ENCODE data around the gene OCSTAMP.

The OCSTAMP gene

GRCh38 chr20:46512943-46513844 lies 37.3 kb downstream of the OCSTAMP start, which contains the start of gene ZNF334:
ZNF334 (minus strand) TSS chr20:46513559; CDS start chr20:46512102, 1,457 bp downstream.
- DNase-seq = peak; percentile 4

GRCh38 chr20:46509523-46509922 lies 40.9 kb downstream of the OCSTAMP start:
- no peak for DNase-seq

- DNase-seq = no peak
Measured at GRCh38 chr20:46507760-46508407, 42.6 kb downstream of the OCSTAMP start.

GRCh38 chr20:46505506-46505905 lies 44.9 kb downstream of the OCSTAMP start:
- DNase-seq = no peak

- no peak for DNase-seq
Measured at GRCh38 chr20:46501961-46502360, 48.5 kb downstream of the OCSTAMP start.

GRCh38 chr20:46501337-46501942 lies 49.0 kb downstream of the OCSTAMP start:
- DNase-seq = no peak

- DNase-seq = no peak
Measured at GRCh38 chr20:46494077-46494476, 56.4 kb downstream of the OCSTAMP start.

- DNase-seq = no peak
Measured at GRCh38 chr20:46491354-46491753, 59.1 kb downstream of the OCSTAMP start.

All from amniotic stem cell (primary cell).